ENCODE measurements around the gene CABLES2. TPM values are rescaled to one million over a fixed set of nuclear protein-coding genes. Genes with fewer than 3 reads are reported as not detected.

CABLES2 gene
- total and polyA plus RNA-seq, 9 of the 15 experiments (the other 6 are each of a cell fraction or from before 2014, with no cell fraction given), result 0.46 to 4.2 (median 1.6) TPM

- FAIRE-seq (no peak), ATAC-seq (no peak), DNase-seq (ENCODE audit: extremely low read depth in 1 of 4, low spot score in 3 of 4) (no peak)
- H3K9ac ChIP-seq (ENCODE audit: insufficient read depth in 1 of 2, low read depth in 2 of 2, low read length in 2 of 2), result no peak overlapping the region
- H3K9me1 ChIP-seq (ENCODE audit: control insufficient read depth, insufficient read depth, low read length), result peaks cover 4% of the 10 kb centered on the region
- H3K36me3 ChIP-seq (ENCODE audit: control insufficient read depth, insufficient read depth, low read length), result no peaks in the 10 kb centered on the region
- no peak overlapping the region for H3K4me3 ChIP-seq
- H2AFZ ChIP-seq (ENCODE audit: low read depth, low read length), result no peak overlapping the region
- intact Hi-C loops (cut with micrococcal nuclease), result loop anchor here (2.0 kb wide), 1 partner anchor 205 kb away; no protein-coding TSS in a partner anchor
- WGBS (ENCODE audit: insufficient coverage, low coverage, missing lambda C conversion rate), result 44% methylated on average over 23 of the region's 24 CpGs
- H3K27ac ChIP-seq (ENCODE audit: extremely low read depth, low read depth, low read length), result no peak overlapping the region
- no peaks in the 10 kb centered on the region for H3K9me3 ChIP-seq (replicated peaks; ENCODE audit: control insufficient read depth, insufficient read depth, low read depth, low read length)
- ChIA-PET POLR2A (interaction anchor here (0.6 to 2.0 kb wide), 3 partner anchors 21 to 388 kb away, joined by 3 to 5 read pairs (median 4); no protein-coding TSS in a partner anchor), CTCF (ENCODE audit: low intra/inter-chr PET ratio) (interaction anchor here (1.3 to 1.4 kb wide), 2 partner anchors 84 to 85 kb away, joined by 4 to 6 read pairs; no protein-coding TSS in a partner anchor)
- in situ Hi-C loops (cut with MboI), result loop anchor here (10.0 kb wide), 1 partner anchor 203 kb away; no protein-coding TSS in a partner anchor
- peaks cover 8 to 19% of the 10 kb centered on the region in 2 experiments; a peak in 4 of 5 replicates for H3K27me3 ChIP-seq (ENCODE audit: control insufficient read depth in 2 of 2, insufficient read depth in 2 of 2, low read length in 2 of 2)
- H3K4me1 ChIP-seq (replicated peaks in 1 of 2; ENCODE audit: control insufficient read depth in 2 of 2, insufficient read depth in 2 of 2, low read length in 2 of 2), result peaks cover 14 to 89% of the 10 kb centered on the region in 2 experiments
- H3K79me2 ChIP-seq (ENCODE audit: control insufficient read depth, insufficient read depth, low read length), result peaks cover 2% of the 10 kb centered on the region; the same call in 1 of the 3 replicates
- no TSS peak for BruUV-seq (replicated peaks)
- TF ChIP-seq ZNF184 (CRISPR knock-in tag; IDR thresholded peaks at IDR 0.05), result no peak
- TF ChIP-seq PCBP1 (IDR thresholded peaks at IDR 0.05; ENCODE audit: low read depth, low read length, poor library complexity, severe bottlenecking), result peak; percentile 37
- no peaks in the 10 kb centered on the region for H4K20me1 ChIP-seq (replicated peaks; ENCODE audit: control insufficient read depth, insufficient read depth, low read length)
- no peak overlapping the region for H3K4me2 ChIP-seq (ENCODE audit: insufficient read depth, low read length)
Measured at GRCh38 chr20:62411479-62412193, 4.6 kb upstream of the CABLES2 start.

All from K562 (cell line).